22Rv1 (cell line): ENCODE measurements around the gene SPATC1L.

Experiments
- H3K27ac ChIP-seq: fragments of 450-650 bp; 2 replicates; pipeline ENCODE4 v1.5.1; 2017
- CTCF ChIP-seq: fragments of 450-650 bp; IDR thresholded peaks from 2 replicates; pipeline ENCODE4 v1.5.1; 2017; ENCODE audit warnings: mild to moderate bottlenecking
- ZFX ChIP-seq: fragments of 450-650 bp; IDR thresholded peaks from 2 replicates; pipeline ENCODE4 v1.6.1; 2017; ENCODE audit warnings: antibody characterized with exemption, borderline replicate concordance

The SPATC1L gene

DNA sequence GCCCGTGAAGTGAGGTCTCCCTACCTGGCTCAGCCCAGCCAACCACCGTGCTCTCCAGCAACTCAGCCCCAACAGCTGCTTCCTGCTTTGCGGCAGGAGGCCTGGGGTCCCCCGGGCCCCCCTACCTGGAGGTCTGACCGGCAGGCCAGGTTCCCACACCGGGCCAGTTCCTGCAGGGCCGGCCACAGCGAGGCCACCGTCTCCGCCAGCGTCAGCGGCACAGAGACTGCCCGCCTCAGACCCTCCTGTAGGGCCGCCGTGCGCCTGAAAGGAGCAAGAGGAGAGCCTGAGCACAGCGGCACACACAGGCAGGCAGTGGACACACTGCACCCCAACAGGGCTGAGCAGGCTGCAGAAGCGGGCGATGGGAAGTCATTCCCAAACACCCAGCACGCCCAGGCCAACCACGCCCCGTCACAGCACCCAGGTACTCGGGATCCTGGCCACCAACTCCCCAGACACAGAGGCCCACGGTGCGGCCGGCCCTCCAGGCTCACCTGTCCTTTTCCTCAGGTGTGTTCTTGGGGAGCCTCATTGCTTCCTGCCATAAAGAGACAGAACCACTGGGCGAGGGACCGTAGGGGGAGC, 45.8 kb downstream of the SPATC1L start:
- TF ChIP-seq ZFX: no peak
- H3K27ac ChIP-seq: no peak overlapping the region

- TF ChIP-seq ZFX (no peak), CTCF (no peak)
- H3K27ac ChIP-seq: no peak overlapping the region
Measured at GRCh38 chr21:46137908-46138307, 46.4 kb downstream of the SPATC1L start.

- H3K27ac ChIP-seq: no peak overlapping the region
- TF ChIP-seq ZFX (no peak), CTCF (no peak)
Measured at GRCh38 chr21:46136739-46137349, 47.4 kb downstream of the SPATC1L start.

DNA sequence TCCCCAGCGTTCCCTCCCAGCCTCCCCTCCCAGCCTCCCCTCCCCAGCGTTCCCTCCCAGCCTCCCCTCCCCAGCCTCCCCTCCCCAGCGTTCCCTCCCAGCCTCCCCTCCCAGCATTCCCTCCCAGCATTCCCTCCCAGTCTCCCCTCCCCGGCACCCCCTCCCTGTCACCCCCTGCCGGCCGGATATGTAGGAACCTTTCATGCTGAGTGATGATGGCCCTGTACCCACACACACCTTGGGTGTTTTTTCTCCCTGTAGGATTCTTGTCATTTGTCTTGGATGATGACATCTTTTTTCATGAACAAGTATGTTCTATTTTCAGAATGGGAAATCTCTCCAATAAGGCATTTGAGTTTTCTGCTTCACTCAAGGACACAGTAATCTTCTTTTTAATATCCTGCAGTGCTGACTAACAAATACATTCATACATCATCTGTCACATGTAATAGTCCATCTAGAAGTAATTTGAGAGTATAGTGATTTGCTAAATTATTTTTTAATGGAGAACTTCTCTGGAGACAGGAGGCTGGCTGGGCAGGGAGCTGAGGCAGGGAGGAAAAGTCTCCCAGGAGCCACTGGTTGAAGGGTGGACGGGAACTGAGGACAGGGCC, 48.4 kb downstream of the SPATC1L start:
- no peak overlapping the region for H3K27ac ChIP-seq
- TF ChIP-seq ZFX (no peak), CTCF (no peak)

GRCh38 chr21:46131838-46132651, 52.2 kb downstream of the SPATC1L start:
- H3K27ac ChIP-seq: no peak overlapping the region
- TF ChIP-seq CTCF: no peak
- TF ChIP-seq ZFX: no peak

- H3K27ac ChIP-seq: no peak overlapping the region
- TF ChIP-seq CTCF: no peak
- no peak for TF ChIP-seq ZFX
Measured at GRCh38 chr21:46131588-46131837, 52.7 kb downstream of the SPATC1L start.

- no peak for TF ChIP-seq ZFX
- TF ChIP-seq CTCF: no peak
- no peak overlapping the region for H3K27ac ChIP-seq
Measured at GRCh38 chr21:46130831-46131587, 53.2 kb downstream of the SPATC1L start.
